ENCODE results near the gene IFFO2. TPM values are rescaled to one million over a fixed set of nuclear protein-coding genes. Genes with fewer than 3 reads are reported as not detected.

Gene IFFO2
- total and polyA plus RNA-seq, 2 of the 13 experiments (the other 11 are each of a cell fraction or from before 2014, with no cell fraction given), result 7.3 to 16.7 TPM

DNA sequence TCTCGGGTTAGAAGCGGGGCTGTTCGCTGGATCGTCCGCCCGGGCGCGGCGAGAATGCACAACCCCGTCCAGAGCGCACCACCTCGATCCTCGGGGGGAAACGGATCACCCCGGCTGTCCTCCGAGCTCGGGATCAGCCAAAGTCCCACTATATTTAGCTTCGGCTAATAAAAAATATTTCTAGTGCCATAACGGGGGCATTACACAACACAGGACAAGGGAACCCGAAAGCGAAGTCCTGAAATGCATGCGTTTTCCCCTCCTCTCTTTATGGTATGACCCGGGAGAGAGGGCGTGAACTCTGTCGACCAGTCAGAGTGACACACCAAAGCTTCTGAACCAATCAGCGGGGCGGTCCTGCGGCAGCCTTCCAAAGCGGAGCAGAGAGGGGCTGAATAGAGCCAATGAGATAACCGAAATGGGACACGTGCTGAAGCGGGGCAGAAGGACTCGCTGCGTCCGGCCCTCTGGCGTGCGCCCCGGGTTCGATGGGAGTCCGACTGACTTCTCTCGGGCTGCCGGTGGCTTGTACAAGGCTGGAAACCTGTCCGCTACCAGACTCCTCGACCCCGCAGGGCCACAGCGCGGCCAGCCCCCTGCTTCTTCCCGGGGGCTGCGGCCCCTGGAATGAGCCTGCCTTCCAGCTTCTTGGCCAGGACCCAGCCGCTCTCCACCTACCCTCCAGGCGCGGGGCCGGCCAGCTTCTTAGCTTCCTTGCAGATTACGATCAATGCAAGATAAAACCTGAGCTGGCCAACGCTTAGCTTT lies 53.8 kb downstream of the IFFO2 start, which contains the start of gene ALDH4A1:
TSS of gene ALDH4A1 (minus strand) at position 33 of the 768 bp plus-strand sequence. CDS start at position 1, 32 bp downstream.
- Histone ChIP-seq H4K20me1 (ENCODE audit: insufficient read depth, low read length) (peaks cover 2% of the 10 kb centered on the region; the same call in 1 of the 2 replicates), H3K9me3 (ENCODE audit: low read length) (no peaks in the 10 kb centered on the region), H3K4me1 (ENCODE audit: insufficient read depth, low read length) (peaks cover 45% of the 10 kb centered on the region), H2AFZ (ENCODE audit: low read length) (peak within 1 kb of the TSS; percentile 75), H3K9ac (ENCODE audit: insufficient read depth, low read depth, low read length) (peak within 1 kb of the TSS; percentile 89), H3K4me2 (ENCODE audit: low read depth, low read length) (peak within 1 kb of the TSS; percentile 97), H3K4me3 (replicated peaks in 1 of 3; ENCODE audit: insufficient read depth in 1 of 3, low read depth in 2 of 3, low read length in 3 of 3) (peak within 1 kb of the TSS; percentile 81 to 95 (median 94)), H3K27ac (ENCODE audit: extremely low read length, insufficient read depth, low read length) (peak within 1 kb of the TSS; percentile 95), H3K79me2 (ENCODE audit: insufficient read depth, low read length) (peaks cover 34% of the 10 kb centered on the region), H3K36me3 (replicated peaks in 1 of 2; ENCODE audit: control insufficient read depth in 1 of 2, insufficient read depth in 2 of 2, low read length in 2 of 2) (peaks cover 7 to 12% of the 10 kb centered on the region in 2 experiments; a peak in 4 of 5 replicates), H3K27me3 (ENCODE audit: control insufficient read depth in 1 of 2, insufficient read depth in 2 of 2, low read length in 2 of 2) (no peaks in the 10 kb centered on the region)
- peak; percentile 98 for DNase-seq (ENCODE audit: low spot score)
- peak; percentile 89 for ATAC-seq
- in situ Hi-C loops (cut with HindIII; ENCODE audit: extremely low pct_ligation_motif_present, low pct_unique_long_range_greater_than_20kb) (no loop called here), intact Hi-C loops (cut with micrococcal nuclease; ENCODE audit: unreplicated experiment) (no loop called here)
- no TSS peak for BruUV-seq (replicated peaks)
- FAIRE-seq, result peak; percentile 99
- 2% methylated on average over 10 of the region's 55 CpGs for WGBS (ENCODE audit: low lambda C conversion rate)
- CTCF ChIA-PET (ENCODE audit: low intra/inter-chr PET ratio, low total read pairs), result interaction anchor here (1.0 to 1.7 kb wide), 2 partner anchors 19 to 167 kb away, joined by 3 to 5 read pairs; no protein-coding TSS in a partner anchor
- POLR2A ChIA-PET, result interaction anchor here (0.6 to 3.2 kb wide), 14 partner anchors 9 to 312 kb away, joined by 3 to 13 read pairs (median 4); no protein-coding TSS in a partner anchor
- TF ChIP-seq POLR2AphosphoS2 (IDR thresholded peaks at IDR 0.05; ENCODE audit: low read depth, low read length), result no peak
- TF ChIP-seq RORA (CRISPR knock-in tag; IDR thresholded peaks at IDR 0.05), result no peak
- TF ChIP-seq, protein P1, sequence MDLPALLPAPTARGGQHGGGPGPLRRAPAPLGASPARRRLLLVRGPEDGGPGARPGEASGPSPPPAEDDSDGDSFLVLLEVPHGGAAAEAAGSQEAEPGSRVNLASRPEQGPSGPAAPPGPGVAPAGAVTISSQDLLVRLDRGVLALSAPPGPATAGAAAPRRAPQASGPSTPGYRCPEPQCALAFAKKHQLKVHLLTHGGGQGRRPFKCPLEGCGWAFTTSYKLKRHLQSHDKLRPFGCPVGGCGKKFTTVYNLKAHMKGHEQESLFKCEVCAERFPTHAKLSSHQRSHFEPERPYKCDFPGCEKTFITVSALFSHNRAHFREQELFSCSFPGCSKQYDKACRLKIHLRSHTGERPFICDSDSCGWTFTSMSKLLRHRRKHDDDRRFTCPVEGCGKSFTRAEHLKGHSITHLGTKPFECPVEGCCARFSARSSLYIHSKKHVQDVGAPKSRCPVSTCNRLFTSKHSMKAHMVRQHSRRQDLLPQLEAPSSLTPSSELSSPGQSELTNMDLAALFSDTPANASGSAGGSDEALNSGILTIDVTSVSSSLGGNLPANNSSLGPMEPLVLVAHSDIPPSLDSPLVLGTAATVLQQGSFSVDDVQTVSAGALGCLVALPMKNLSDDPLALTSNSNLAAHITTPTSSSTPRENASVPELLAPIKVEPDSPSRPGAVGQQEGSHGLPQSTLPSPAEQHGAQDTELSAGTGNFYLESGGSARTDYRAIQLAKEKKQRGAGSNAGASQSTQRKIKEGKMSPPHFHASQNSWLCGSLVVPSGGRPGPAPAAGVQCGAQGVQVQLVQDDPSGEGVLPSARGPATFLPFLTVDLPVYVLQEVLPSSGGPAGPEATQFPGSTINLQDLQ (CRISPR knock-in tag; IDR thresholded peaks at IDR 0.05), result no peak
- TF ChIP-seq SOX6 (IDR thresholded peaks at IDR 0.05), result no peak
- TF ChIP-seq SOX6 (CRISPR knock-in tag; IDR thresholded peaks at IDR 0.05), result 0 out of 2 replicates have a peak, but pooled peaks have one; percentile 55
- TF ChIP-seq, protein P2, sequence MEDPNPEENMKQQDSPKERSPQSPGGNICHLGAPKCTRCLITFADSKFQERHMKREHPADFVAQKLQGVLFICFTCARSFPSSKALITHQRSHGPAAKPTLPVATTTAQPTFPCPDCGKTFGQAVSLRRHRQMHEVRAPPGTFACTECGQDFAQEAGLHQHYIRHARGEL (CRISPR knock-in tag; IDR thresholded peaks at IDR 0.05), result 0 out of 2 replicates have a peak, but pooled peaks have one; percentile 26
- TF ChIP-seq SATB2 (CRISPR knock-in tag; IDR thresholded peaks at IDR 0.05), result peak; percentile 38; the same call in 1 of the 2 replicates
- no peak for TF ChIP-seq JDP2 (CRISPR knock-in tag; IDR thresholded peaks at IDR 0.05; ENCODE audit: borderline replicate concordance)
- TF ChIP-seq NFE2L1 (CRISPR knock-in tag; IDR thresholded peaks at IDR 0.05; ENCODE audit: borderline replicate concordance), result no peak
- TF ChIP-seq, protein P3, sequence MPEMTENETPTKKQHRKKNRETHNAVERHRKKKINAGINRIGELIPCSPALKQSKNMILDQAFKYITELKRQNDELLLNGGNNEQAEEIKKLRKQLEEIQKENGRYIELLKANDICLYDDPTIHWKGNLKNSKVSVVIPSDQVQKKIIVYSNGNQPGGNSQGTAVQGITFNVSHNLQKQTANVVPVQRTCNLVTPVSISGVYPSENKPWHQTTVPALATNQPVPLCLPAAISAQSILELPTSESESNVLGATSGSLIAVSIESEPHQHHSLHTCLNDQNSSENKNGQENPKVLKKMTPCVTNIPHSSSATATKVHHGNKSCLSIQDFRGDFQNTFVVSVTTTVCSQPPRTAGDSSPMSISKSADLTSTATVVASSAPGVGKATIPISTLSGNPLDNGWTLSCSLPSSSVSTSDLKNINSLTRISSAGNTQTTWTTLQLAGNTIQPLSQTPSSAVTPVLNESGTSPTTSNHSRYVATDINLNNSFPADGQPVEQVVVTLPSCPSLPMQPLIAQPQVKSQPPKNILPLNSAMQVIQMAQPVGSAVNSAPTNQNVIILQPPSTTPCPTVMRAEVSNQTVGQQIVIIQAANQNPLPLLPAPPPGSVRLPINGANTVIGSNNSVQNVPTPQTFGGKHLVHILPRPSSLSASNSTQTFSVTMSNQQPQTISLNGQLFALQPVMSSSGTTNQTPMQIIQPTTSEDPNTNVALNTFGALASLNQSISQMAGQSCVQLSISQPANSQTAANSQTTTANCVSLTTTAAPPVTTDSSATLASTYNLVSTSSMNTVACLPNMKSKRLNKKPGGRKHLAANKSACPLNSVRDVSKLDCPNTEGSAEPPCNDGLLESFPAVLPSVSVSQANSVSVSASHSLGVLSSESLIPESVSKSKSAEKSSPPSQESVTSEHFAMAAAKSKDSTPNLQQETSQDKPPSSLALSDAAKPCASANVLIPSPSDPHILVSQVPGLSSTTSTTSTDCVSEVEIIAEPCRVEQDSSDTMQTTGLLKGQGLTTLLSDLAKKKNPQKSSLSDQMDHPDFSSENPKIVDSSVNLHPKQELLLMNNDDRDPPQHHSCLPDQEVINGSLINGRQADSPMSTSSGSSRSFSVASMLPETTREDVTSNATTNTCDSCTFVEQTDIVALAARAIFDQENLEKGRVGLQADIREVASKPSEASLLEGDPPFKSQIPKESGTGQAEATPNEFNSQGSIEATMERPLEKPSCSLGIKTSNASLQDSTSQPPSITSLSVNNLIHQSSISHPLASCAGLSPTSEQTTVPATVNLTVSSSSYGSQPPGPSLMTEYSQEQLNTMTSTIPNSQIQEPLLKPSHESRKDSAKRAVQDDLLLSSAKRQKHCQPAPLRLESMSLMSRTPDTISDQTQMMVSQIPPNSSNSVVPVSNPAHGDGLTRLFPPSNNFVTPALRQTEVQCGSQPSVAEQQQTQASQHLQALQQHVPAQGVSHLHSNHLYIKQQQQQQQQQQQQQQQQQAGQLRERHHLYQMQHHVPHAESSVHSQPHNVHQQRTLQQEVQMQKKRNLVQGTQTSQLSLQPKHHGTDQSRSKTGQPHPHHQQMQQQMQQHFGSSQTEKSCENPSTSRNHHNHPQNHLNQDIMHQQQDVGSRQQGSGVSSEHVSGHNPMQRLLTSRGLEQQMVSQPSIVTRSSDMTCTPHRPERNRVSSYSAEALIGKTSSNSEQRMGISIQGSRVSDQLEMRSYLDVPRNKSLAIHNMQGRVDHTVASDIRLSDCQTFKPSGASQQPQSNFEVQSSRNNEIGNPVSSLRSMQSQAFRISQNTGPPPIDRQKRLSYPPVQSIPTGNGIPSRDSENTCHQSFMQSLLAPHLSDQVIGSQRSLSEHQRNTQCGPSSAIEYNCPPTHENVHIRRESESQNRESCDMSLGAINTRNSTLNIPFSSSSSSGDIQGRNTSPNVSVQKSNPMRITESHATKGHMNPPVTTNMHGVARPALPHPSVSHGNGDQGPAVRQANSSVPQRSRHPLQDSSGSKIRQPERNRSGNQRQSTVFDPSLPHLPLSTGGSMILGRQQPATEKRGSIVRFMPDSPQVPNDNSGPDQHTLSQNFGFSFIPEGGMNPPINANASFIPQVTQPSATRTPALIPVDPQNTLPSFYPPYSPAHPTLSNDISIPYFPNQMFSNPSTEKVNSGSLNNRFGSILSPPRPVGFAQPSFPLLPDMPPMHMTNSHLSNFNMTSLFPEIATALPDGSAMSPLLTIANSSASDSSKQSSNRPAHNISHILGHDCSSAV (CRISPR knock-in tag; IDR thresholded peaks at IDR 0.05; ENCODE audit: borderline replicate concordance), result no peak
- no peak for TF ChIP-seq PCBP1 (IDR thresholded peaks at IDR 0.05; ENCODE audit: borderline replicate concordance, low read depth, low read length)
- peak; percentile 62; the same call in 1 of the 2 replicates for TF ChIP-seq TBX3 (IDR thresholded peaks at IDR 0.05; ENCODE audit: borderline replicate concordance)
